ENCODE results near the gene LMX1B.

The LMX1B gene

GRCh38 chr9:126720036-126720435 lies 106.3 kb downstream of the LMX1B start:
- in situ Hi-C loops (cut with MboI; ENCODE audit: low sequenced_read_pairs, unreplicated experiment), result no loop called here
- TF ChIP-seq, protein P1, sequence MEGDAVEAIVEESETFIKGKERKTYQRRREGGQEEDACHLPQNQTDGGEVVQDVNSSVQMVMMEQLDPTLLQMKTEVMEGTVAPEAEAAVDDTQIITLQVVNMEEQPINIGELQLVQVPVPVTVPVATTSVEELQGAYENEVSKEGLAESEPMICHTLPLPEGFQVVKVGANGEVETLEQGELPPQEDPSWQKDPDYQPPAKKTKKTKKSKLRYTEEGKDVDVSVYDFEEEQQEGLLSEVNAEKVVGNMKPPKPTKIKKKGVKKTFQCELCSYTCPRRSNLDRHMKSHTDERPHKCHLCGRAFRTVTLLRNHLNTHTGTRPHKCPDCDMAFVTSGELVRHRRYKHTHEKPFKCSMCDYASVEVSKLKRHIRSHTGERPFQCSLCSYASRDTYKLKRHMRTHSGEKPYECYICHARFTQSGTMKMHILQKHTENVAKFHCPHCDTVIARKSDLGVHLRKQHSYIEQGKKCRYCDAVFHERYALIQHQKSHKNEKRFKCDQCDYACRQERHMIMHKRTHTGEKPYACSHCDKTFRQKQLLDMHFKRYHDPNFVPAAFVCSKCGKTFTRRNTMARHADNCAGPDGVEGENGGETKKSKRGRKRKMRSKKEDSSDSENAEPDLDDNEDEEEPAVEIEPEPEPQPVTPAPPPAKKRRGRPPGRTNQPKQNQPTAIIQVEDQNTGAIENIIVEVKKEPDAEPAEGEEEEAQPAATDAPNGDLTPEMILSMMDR (IDR thresholded peaks at IDR 0.05; ENCODE audit: borderline replicate concordance, control extremely low read depth, extremely low read depth, insufficient read depth, missing control alignments), result no peak
- no peak for DNase-seq (ENCODE audit: low spot score)

DNA sequence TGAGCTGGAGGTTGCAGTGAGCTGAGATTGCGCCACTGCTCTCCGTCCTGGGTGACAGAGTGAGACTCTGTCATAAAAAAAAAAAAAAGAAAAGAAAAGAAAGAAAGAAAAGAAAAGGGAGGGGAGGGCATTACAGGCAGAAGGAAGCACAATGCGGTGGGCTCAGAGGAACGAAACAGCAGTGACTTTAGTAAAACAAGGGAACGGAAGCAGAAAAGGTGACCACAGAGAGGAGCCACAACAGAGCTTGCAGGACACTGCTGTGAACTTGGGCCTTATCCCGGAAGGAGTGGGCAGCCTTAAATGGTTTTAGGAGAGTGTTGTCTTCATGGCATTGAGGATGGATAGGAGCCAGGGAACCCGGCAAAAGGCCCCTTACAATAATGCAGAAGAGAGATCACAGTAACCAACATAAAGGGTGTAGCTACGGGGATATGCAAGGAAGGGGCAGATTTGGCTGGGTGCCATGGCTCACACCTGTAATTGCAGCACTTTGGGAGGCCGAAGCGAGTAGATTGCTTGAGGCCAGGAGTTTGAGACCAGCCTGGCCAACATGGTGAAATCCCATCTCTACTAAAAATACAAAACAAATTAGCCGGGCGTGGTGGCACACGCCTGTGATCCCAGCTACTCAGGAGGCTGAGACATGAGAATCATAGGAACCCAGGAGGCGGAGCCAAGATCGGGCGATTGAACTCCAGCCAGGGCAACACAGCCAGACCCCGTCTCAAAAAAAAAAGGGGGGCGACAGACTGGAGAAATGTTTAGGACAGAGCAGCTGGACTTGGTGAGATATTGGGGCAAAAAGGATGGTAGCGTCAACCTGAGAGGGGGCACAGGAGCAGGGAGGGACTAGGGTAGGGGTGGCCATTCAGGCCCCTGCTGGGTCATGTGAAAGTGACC lies 107.2 kb downstream of the LMX1B start:
- DNase-seq (ENCODE audit: low spot score), result no peak
- in situ Hi-C loops (cut with MboI; ENCODE audit: low sequenced_read_pairs, unreplicated experiment), result no loop called here
- TF ChIP-seq, protein P1 (IDR thresholded peaks at IDR 0.05; ENCODE audit: borderline replicate concordance, control extremely low read depth, extremely low read depth, insufficient read depth, missing control alignments), result no peak

DNA sequence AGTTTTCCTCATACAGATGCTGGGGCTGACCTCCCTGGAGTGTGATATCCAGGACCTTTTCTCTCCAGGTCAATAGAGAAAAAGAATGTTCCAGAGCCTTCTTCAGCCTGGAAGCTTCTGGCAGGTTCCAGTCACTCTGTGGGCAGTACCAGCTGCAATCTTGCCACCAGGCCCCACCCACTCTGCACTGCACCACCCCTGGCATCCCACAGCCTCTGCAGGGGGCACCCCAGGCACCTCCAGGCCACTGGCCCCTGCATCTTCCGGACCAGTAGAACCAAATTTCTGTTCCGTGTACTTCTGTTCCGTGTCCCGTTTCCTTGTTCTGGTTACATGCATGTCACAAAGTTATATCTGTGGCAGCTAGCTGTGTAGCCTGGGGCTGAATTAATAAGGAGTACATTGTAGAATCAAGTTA lies 107.8 kb downstream of the LMX1B start:
- TF ChIP-seq, protein P1 (IDR thresholded peaks at IDR 0.05; ENCODE audit: borderline replicate concordance, control extremely low read depth, extremely low read depth, insufficient read depth, missing control alignments), result no peak
- DNase-seq (ENCODE audit: low spot score), result no peak
- in situ Hi-C loops (cut with MboI; ENCODE audit: low sequenced_read_pairs, unreplicated experiment), result no loop called here

DNA sequence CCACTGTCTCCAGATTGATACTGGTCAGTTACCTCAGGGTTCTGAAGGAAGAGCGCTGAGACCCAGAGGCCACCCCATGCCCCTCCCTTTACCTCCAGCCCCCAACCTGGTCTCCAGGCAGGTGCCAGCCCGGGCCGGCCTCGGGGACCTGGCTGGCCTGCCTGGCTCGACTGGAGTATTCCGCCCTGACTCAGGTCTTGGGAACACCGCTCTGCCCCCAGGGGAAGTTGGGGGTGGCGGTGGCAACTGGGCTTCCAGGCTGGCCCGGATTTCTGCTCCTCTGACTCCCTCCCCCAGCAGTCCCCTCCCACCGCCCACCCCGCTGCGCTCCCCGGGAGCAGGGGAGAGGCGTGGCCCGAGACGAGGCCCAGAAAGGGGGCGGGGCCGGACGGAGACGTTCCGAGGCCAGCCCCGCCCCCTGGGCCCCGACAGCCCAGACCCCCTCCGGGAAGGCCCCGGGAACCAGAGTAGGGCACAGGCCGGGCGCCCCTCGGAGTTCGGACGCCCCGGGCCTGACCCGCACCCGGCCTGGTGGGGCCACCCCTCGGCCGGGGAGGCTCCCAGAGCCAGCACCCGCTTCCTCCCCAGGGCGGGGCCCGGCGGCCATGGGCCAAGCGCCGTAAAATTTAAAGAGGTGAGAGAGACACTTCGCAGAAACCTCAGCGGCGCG lies 108.7 kb downstream of the LMX1B start:
- DNase-seq (ENCODE audit: low spot score), result peak; percentile 94
- in situ Hi-C loops (cut with MboI; ENCODE audit: low sequenced_read_pairs, unreplicated experiment), result no loop called here
- TF ChIP-seq, protein P1 (IDR thresholded peaks at IDR 0.05; ENCODE audit: borderline replicate concordance, control extremely low read depth, extremely low read depth, insufficient read depth, missing control alignments), result no peak

DNA sequence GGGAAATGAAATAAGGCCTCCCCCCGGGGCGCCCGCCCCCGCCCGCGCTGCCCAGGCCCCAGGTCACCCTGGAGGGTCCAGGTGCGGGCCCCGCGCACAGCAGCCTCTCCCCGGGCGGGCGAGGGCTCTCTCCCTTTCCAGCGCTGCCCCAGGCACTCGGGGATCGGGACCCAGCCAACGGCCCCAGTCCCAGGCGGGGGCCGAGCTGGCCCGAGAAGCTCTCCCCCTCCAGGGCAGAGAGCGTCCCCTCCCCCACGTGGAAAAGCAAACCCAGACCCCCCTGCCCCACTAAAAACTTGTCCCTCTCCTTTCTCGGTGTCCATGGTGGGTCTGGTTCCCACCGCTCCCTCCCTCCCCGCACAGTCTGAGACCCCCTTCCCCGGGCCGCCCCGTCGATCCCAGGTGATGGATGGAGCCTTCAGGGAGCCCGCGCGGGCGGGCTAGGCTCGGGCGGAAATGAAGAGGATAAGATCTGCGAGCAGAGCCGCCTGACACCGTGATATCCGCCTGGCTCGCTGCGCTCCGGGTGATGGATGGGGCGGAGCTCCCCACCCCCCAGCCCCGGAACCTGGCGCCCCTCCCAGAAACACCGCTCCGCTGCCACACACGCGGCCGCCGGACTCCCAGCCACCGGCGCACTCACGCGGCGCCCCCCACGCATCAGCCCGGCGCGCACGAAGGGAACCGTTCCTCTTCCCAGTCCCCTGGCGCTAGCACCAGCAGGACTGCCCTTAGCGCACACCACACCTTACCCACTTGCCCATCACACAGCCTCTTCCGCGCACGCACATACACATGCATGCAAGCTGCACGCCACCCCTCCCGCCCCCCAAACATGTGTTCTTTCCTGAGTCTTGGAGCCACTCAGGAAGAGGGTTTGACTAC lies 109.4 kb downstream of the LMX1B start:
- in situ Hi-C loops (cut with MboI; ENCODE audit: low sequenced_read_pairs, unreplicated experiment), result no loop called here
- peak; percentile 86 for DNase-seq (ENCODE audit: low spot score)
- TF ChIP-seq, protein P1 (IDR thresholded peaks at IDR 0.05; ENCODE audit: borderline replicate concordance, control extremely low read depth, extremely low read depth, insufficient read depth, missing control alignments), result no peak

DNA sequence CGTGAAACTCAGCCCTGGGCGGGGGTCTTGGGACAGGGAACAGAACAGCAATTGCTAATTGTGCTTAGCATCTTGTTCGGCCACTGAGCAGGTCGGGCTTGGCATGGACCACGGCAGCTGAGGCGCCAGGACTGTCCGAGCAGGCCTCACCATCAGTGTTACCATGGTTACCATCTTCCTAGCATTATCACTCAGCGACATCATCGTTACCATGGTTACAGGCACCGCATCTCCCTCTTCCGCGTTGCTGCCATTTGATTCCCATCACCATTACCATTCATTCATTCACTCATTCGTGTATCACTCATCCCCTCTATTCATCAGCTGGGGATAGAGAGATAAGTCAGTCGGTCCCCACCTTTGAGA lies 110.1 kb downstream of the LMX1B start:
- TF ChIP-seq, protein P1 (IDR thresholded peaks at IDR 0.05; ENCODE audit: borderline replicate concordance, control extremely low read depth, extremely low read depth, insufficient read depth, missing control alignments), result no peak
- DNase-seq (ENCODE audit: low spot score), result no peak
- in situ Hi-C loops (cut with MboI; ENCODE audit: low sequenced_read_pairs, unreplicated experiment), result no loop called here
